Stomach (tissue), 9 donors: ENCODE results near the gene C1QC. TPM values are rescaled to one million over a fixed set of nuclear protein-coding genes. Genes with fewer than 3 reads are reported as not detected.

Experiments used
- DNase-seq, 2 donors: peaks; one replicate each; pipeline versions ENCODE4 v3.0.0 to v3.0.0-alpha.2; 2013 to 2019
- H3K27ac ChIP-seq, 5 donors: fragments of 200-600 bp in 4 of 5; sonication (generic) in 4 of 5; one replicate each; pipeline ENCODE4 v1.5.1; 2013 to 2019; ENCODE audit warnings: mild to moderate bottlenecking in 1 of 5, moderate library complexity in 1 of 5
- H3K27me3 ChIP-seq, 3 donors: fragments of 200-600 bp; sonication (generic); one replicate each; pipeline ENCODE4 v1.5.1; 2017 to 2019; ENCODE audit warnings: mixed run types in 1 of 3
- H3K36me3 ChIP-seq, 4 donors: fragments of 200-600 bp; sonication (generic); 1 replicate in 3 of 4; 2 replicates in 1 of 4; pipeline ENCODE4 v1.5.1; 2016 to 2019
- H3K4me1 ChIP-seq, 4 donors: fragments of 200-600 bp; sonication (generic); one replicate each; pipeline ENCODE4 v1.5.1; 2016 to 2019
- H3K4me3 ChIP-seq, 4 donors: fragments of 200-600 bp; sonication (generic) in 3 of 4; one replicate each; pipeline ENCODE4 v1.5.1; 2016 to 2019; ENCODE audit warnings: mild to moderate bottlenecking in 1 of 4
- H3K9me3 ChIP-seq, 4 donors: fragments of 200-600 bp; sonication (generic); one replicate each; pipeline ENCODE4 v1.5.1; 2016 to 2019
- EP300 ChIP-seq: sonication (generic); formaldehyde crosslinking; IDR thresholded peaks from one replicate; pipeline ENCODE4 v1.6.1; 2017; ENCODE audit warnings: antibody characterized with exemption
- POLR2A ChIP-seq, 4 donors: fragments of 450-650 bp; IDR thresholded peaks; one replicate each; pipeline ENCODE4 v1.6.1; 2016; ENCODE audit warnings: antibody characterized with exemption in 4 of 4, control low read depth in 2 of 4, mild to moderate bottlenecking in 1 of 4, moderate library complexity in 1 of 4
- POLR2AphosphoS5 ChIP-seq, 3 donors: sonication (generic); formaldehyde crosslinking; IDR thresholded peaks; one replicate each; pipeline ENCODE4 v1.6.1; 2016; ENCODE audit warnings: antibody characterized with exemption in 3 of 3
- WGBS, 5 donors: extraction: QIAGEN DNeasy Blood & Tissue Kit in 3 of 5; methylation state at CpG; one replicate each; pipeline versions ENCODE4 v1.1.5 to v1.1.7; 2013 to 2018; 5-methylcytosine and 5-hydroxymethylcytosine counted together
- intact Hi-C: fragments of 100-400 bp; cut with DNase I; formaldehyde crosslinking; loops from one replicate; pipeline ENCODE4 v1.15.1; 2023; ENCODE audit warnings: low total_unique reads
- polyA plus RNA-seq, 3 donors: library from polyadenylated mRNA; stranded (reverse); fragments of 200-250 nt; gene quantifications; one replicate each; pipeline ENCODE4 v1.2.3, GENCODE V29; 2013
- total RNA-seq, 5 donors: library from RNA; depleted of rRNA; stranded (reverse); fragments of >200 nt; gene quantifications; one replicate each; pipeline versions ENCODE4 v1.1.0 to v1.2.3, GENCODE V29; 2014 to 2016
- TF ChIP-seq, protein P1 (sequence below), 7 experiments: fragments of 450-650 bp in 4 of 7; fragments of 200-600 bp in 3 of 7; sonication (generic) in 3 of 7; IDR thresholded peaks; one replicate each; pipeline ENCODE4 v1.5.1; 2016 to 2019; ENCODE audit warnings: antibody characterized with exemption in 7 of 7, control low read depth in 2 of 7, mild to moderate bottlenecking in 1 of 7
- donor health status: healthy with polysubstance abuse.
- donor health status: Bipolar disorder and iron deficiency.
- donor health status: healthy.

C1QC gene
- total and polyA plus RNA-seq, 8 donors = 27.8 to 181 (median 60.5) TPM

DNA sequence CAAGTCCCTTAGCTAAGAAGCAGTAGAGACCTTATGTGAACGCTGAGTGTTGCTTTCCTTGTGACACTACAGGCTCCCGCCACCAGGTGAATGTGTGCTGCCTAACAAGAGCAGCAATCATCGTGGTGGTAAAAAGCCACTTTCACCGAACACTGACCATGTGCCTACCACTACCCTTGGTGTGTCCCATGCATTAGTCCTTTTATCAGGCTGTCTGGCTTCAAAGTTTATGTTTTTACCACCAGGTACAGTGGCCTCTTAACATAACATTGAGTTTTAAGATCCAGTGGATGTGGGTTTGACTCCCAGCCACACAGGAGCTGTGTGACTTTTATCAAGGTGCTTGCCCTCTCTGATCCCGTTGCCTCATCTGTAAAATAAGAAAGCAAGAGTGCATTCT is 11.3 kb downstream of the C1QC start:
- Histone ChIP-seq H3K4me1 (no peaks in the 10 kb centered on the region), H3K27me3 (peaks cover 0 to 47% (median 16%) of the 10 kb centered on the region in 3 donors), H3K4me3 (peak overlapping the region in 3 of 4 donors; percentile 5 to 22 (median 19)), H3K27ac (peak overlapping the region in 1 of 5 donors; percentile 26), H3K36me3 (no peaks in the 10 kb centered on the region), H3K9me3 (no peaks in the 10 kb centered on the region)
- WGBS, 5 donors = 44 to 55% (median 50%) methylated on average over 5 of the region's 5 CpGs
- TF ChIP-seq EP300 (no peak), POLR2A (IDR thresholded peaks at IDR 0.05) (no peak), POLR2AphosphoS5 (IDR thresholded peaks at IDR 0.05) (no peak)
- TF ChIP-seq, protein P1, sequence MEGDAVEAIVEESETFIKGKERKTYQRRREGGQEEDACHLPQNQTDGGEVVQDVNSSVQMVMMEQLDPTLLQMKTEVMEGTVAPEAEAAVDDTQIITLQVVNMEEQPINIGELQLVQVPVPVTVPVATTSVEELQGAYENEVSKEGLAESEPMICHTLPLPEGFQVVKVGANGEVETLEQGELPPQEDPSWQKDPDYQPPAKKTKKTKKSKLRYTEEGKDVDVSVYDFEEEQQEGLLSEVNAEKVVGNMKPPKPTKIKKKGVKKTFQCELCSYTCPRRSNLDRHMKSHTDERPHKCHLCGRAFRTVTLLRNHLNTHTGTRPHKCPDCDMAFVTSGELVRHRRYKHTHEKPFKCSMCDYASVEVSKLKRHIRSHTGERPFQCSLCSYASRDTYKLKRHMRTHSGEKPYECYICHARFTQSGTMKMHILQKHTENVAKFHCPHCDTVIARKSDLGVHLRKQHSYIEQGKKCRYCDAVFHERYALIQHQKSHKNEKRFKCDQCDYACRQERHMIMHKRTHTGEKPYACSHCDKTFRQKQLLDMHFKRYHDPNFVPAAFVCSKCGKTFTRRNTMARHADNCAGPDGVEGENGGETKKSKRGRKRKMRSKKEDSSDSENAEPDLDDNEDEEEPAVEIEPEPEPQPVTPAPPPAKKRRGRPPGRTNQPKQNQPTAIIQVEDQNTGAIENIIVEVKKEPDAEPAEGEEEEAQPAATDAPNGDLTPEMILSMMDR (IDR thresholded peaks at IDR 0.05) = no peak
- intact Hi-C loops = no loop called here
- no peak for DNase-seq

DNA sequence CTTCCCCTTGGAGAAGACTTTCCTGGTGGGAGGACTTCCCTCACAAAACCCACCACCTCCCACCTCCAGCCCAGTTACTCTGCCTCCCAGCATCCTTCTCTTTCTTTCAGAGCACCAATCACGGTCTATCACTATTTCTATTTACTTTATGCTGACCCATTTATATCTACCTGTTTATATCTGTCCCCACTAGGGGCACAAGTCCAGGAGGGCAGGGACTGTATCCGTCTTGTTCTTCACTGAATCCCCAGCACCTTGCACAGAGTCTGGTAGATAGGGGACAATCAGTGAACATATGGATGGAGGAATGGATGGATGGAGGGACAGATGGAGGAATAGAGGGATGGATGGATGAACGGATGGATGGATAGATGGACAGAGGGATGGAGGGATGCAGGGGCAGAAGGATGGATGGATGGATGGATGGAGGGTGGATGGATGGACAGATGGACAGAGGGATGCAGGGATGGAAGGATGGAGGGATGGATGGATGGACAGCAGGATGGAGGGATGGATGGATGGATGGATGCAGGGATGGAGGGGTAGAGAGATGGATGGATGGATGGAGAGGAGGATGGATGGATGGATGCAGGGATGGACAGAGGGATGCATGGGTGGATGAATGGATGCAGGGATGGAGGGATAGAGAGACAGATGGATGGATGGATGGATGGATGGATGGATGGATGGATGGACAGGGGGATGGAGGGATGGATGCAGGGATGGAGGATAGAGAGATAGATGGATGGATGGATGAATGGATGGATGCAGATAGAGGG is 15.1 kb downstream of the C1QC start:
- WGBS, 5 donors = 41 to 53% (median 45%) methylated on average over 3 of the region's 3 CpGs

DNA sequence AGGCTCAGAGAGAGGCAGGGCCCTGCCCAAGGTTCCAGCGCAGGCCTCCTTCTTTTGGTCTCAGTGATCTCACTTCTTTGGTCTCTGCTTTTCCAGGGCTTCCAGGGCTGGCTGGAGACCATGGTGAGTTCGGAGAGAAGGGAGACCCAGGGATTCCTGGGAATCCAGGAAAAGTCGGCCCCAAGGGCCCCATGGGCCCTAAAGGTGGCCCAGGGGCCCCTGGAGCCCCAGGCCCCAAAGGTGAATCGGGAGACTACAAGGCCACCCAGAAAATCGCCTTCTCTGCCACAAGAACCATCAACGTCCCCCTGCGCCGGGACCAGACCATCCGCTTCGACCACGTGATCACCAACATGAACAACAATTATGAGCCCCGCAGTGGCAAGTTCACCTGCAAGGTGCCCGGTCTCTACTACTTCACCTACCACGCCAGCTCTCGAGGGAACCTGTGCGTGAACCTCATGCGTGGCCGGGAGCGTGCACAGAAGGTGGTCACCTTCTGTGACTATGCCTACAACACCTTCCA is 17.3 kb downstream of the C1QC start:
- Histone ChIP-seq H3K27me3 (peaks cover 0 to 31% (median 6%) of the 10 kb centered on the region in 3 donors), H3K27ac (no peak overlapping the region), H3K9me3 (no peaks in the 10 kb centered on the region), H3K4me1 (no peaks in the 10 kb centered on the region), H3K4me3 (no peak overlapping the region), H3K36me3 (no peaks in the 10 kb centered on the region)
- TF ChIP-seq POLR2A (IDR thresholded peaks at IDR 0.05) (no peak), EP300 (no peak), POLR2AphosphoS5 (IDR thresholded peaks at IDR 0.05) (no peak)
- TF ChIP-seq, protein P1 (IDR thresholded peaks at IDR 0.05) = no peak
- WGBS, 5 donors = 86 to 98% (median 92%) methylated on average over 15 to 19 of the region's 19 CpGs
- intact Hi-C loops = no loop called here
- no peak for DNase-seq

More for the DNA sequence above, 15.1 kb downstream of the C1QC start:
- TF ChIP-seq EP300 (no peak), POLR2AphosphoS5 (IDR thresholded peaks at IDR 0.05) (no peak), POLR2A (IDR thresholded peaks at IDR 0.05) (no peak)
- TF ChIP-seq, protein P1 (IDR thresholded peaks at IDR 0.05) = no peak
- Histone ChIP-seq H3K36me3 (no peaks in the 10 kb centered on the region), H3K27ac (no peak overlapping the region), H3K9me3 (no peaks in the 10 kb centered on the region), H3K4me1 (no peaks in the 10 kb centered on the region), H3K4me3 (no peak overlapping the region), H3K27me3 (peaks cover 0 to 45% (median 10%) of the 10 kb centered on the region in 3 donors)
- intact Hi-C loops = no loop called here
- no peak for DNase-seq

DNA sequence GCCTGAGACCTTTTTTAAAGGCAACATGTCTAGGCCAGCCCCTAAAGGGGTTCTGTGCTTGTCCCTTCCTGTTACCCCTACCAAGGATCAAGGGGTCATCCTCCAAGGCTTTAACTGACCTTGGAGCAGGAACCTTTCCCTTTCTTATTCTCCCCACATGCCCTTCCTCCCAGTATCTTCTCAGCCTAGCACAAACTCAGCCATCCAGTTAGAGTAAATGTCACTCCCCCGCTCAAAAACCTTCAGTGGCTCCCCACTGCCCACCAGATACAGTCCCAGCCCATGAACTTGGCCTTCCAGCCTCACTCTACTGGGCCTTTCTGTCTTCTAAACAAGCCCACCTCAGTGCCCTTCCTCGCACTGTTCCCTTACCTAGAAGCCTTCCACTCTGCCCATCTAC is 18.4 kb downstream of the C1QC start:
- DNase-seq = no peak
- intact Hi-C loops = no loop called here
- no peaks in the 10 kb centered on the region for H3K4me1 ChIP-seq
- WGBS, 5 donors = 83 to 90% (median 88%) methylated on average over 2 of the region's 2 CpGs
- no peak overlapping the region for H3K4me3 ChIP-seq
- no peak for TF ChIP-seq POLR2AphosphoS5 (IDR thresholded peaks at IDR 0.05)
- no peak for TF ChIP-seq POLR2A (IDR thresholded peaks at IDR 0.05)
- TF ChIP-seq EP300 = no peak
- TF ChIP-seq, protein P1 (IDR thresholded peaks at IDR 0.05) = no peak
- H3K27ac ChIP-seq = no peak overlapping the region
- no peaks in the 10 kb centered on the region for H3K9me3 ChIP-seq
- no peaks in the 10 kb centered on the region for H3K36me3 ChIP-seq
- peaks cover 0 to 20% (median 0%) of the 10 kb centered on the region in 3 donors for H3K27me3 ChIP-seq
